Effector memory CD8-positive, alpha-beta T cell (primary cell): ENCODE measurements around the gene DCTN2.

Source experiments
- ATAC-seq: fragments of 150-1000 bp; cut with Tn5 transposase; replicated peaks from 2 replicates; pipeline ENCODE4 v1.10.0; 2021; ENCODE audit warnings: mild to moderate bottlenecking, moderate library complexity
- DNase-seq, 3 experiments: peaks; one replicate each; pipeline ENCODE4 v3.0.0; 2021
- H3K27ac Mint-ChIP-seq, 2 donors: one replicate each; pipeline ENCODE4 v1.8.0; 2022; ENCODE audit warnings: mild to moderate bottlenecking in 2 of 2, mixed read lengths in 2 of 2, moderate library complexity in 2 of 2
- H3K27me3 Mint-ChIP-seq, 2 donors: one replicate each; pipeline ENCODE4 v1.8.0; 2022; ENCODE audit warnings: mixed read lengths in 2 of 2
- H3K36me3 Mint-ChIP-seq: one replicate; pipeline ENCODE4 v1.8.0; 2022; ENCODE audit warnings: mild to moderate bottlenecking, moderate library complexity, mixed read lengths; ENCODE audit not compliant: insufficient read depth
- H3K4me1 Mint-ChIP-seq, 2 donors: one replicate each; pipeline ENCODE4 v1.8.0; 2022; ENCODE audit warnings: low read depth in 2 of 2, mixed read lengths in 2 of 2
- H3K4me3 Mint-ChIP-seq, 2 donors: one replicate each; pipeline ENCODE4 v1.8.0; 2022; ENCODE audit warnings: mild to moderate bottlenecking in 2 of 2, mixed read lengths in 2 of 2, moderate library complexity in 2 of 2
- H3K9me3 Mint-ChIP-seq, 2 donors: one replicate each; pipeline ENCODE4 v1.8.0; 2022; ENCODE audit warnings: mixed read lengths in 2 of 2

DCTN2 gene

GRCh38 chr12:57550641-57551549 lies 3.9 kb upstream of the DCTN2 start:
- Mint-ChIP-seq H3K27me3 (peaks cover 8 to 15% of the 10 kb centered on the region in 2 donors), H3K27ac (peak overlapping the region; percentile 0 to 12), H3K9me3 (no peaks in the 10 kb centered on the region), H3K4me3 (peak overlapping the region; percentile 66 to 81), H3K4me1 (peaks cover 26 to 34% of the 10 kb centered on the region in 2 donors), H3K36me3 (peaks cover 17% of the 10 kb centered on the region)
- DNase-seq (no peak), ATAC-seq (no peak)

DNA sequence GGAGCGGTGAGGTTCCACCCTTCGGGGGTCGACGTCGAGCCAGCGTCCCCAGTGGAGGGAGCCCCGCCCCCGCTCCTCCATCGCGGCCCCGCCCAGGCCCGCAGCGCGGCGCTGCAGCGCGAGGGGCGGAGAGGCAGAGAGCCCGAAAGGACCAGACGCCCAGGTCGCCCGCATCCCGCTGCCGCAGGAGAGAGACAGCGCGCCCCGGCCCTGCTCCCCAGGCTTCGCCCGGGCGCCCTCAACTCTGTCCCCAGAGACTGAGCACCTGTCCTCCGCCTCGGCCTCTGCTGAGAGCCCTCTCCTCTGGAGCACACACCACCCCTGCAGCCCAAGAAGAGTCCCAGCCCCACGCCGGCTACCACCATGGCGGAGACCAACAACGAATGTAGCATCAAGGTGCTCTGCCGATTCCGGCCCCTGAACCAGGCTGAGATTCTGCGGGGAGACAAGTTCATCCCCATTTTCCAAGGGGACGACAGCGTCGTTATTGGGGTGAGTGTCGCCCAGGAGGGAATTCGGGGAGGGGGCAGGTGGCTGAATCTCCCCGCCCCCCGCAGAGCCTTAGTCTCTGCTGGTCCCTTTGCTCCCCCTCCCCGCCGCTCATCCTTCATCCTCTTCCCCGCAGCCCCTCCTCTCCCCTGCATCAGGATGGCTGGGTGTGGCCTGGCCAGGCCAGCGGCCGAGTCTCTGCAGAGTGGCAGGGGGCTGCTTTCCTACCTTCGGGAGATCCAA lies 3.1 kb upstream of the DCTN2 start, which contains the start of gene KIF5A:
KIF5A (plus strand) TSS at position 136 of the 732 bp plus-strand sequence; CDS start at position 364, 228 bp downstream.
- Mint-ChIP-seq H3K27me3 (peaks cover 8 to 15% of the 10 kb centered on the region in 2 donors), H3K4me3 (peak within 1 kb of the TSS; percentile 66 to 81), H3K27ac (peak within 1 kb of the TSS; percentile 0 to 9), H3K9me3 (no peaks in the 10 kb centered on the region), H3K4me1 (peaks cover 33 to 42% of the 10 kb centered on the region in 2 donors), H3K36me3 (peaks cover 13% of the 10 kb centered on the region)
- ATAC-seq: peak; percentile 53
- peak; percentile 33 to 49 (median 48) for DNase-seq

- no peak for DNase-seq
- ATAC-seq: no peak
- H3K9me3 Mint-ChIP-seq: no peaks in the 10 kb centered on the region
- H3K4me3 Mint-ChIP-seq: peak overlapping the region; percentile 66 to 81
- H3K27ac Mint-ChIP-seq: peak overlapping the region in 1 of 2 donors; percentile 9
- H3K27me3 Mint-ChIP-seq: peaks cover 8 to 13% of the 10 kb centered on the region in 2 donors
- peaks cover 36 to 48% of the 10 kb centered on the region in 2 donors for H3K4me1 Mint-ChIP-seq
- H3K36me3 Mint-ChIP-seq: peaks cover 13% of the 10 kb centered on the region
Observed at GRCh38 chr12:57549203-57549908, 2.4 kb upstream of the DCTN2 start.

GRCh38 chr12:57548488-57548887 lies 1.5 kb upstream of the DCTN2 start:
- Mint-ChIP-seq H3K27me3 (peaks cover 2 to 7% of the 10 kb centered on the region in 2 donors), H3K27ac (no peak overlapping the region), H3K4me3 (peak overlapping the region; percentile 66 to 81), H3K4me1 (peaks cover 38 to 52% of the 10 kb centered on the region in 2 donors), H3K9me3 (no peaks in the 10 kb centered on the region), H3K36me3 (peaks cover 13% of the 10 kb centered on the region)
- DNase-seq (no peak), ATAC-seq (no peak)

DNA sequence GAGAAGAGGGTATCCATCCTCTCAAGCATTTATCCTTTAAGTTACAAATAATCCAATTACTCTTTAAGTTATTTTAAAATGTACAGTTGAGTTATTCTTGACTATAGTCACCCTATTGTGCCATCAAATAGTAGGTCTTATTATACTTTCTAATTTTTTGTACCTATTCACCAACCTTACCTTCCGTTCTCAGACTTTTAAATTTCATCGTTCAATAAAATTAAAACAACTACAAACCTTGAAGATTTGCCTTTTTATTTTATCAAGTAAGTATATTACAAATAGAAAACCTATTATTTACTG lies 972 bp upstream of the DCTN2 start:
- no peak overlapping the region for H3K27ac Mint-ChIP-seq
- H3K4me1 Mint-ChIP-seq: peaks cover 38 to 55% of the 10 kb centered on the region in 2 donors
- peaks cover 0 to 7% of the 10 kb centered on the region in 2 donors for H3K27me3 Mint-ChIP-seq

GRCh38 chr12:57547288-57548012 lies 458 bp upstream of the DCTN2 start:
- Mint-ChIP-seq H3K27me3 (peaks cover 0 to 7% of the 10 kb centered on the region in 2 donors), H3K4me1 (peaks cover 38 to 55% of the 10 kb centered on the region in 2 donors), H3K9me3 (no peaks in the 10 kb centered on the region), H3K27ac (peak overlapping the region; percentile 96 to 98), H3K36me3 (peaks cover 18% of the 10 kb centered on the region), H3K4me3 (peak overlapping the region; percentile 97 to 99)
- no peak for ATAC-seq
- DNase-seq: no peak

More for the DNA sequence above, 972 bp upstream of the DCTN2 start:
- no peak for ATAC-seq
- H3K4me3 Mint-ChIP-seq: peak overlapping the region in 1 of 2 donors; percentile 97
- DNase-seq: no peak
- peaks cover 13% of the 10 kb centered on the region for H3K36me3 Mint-ChIP-seq
- H3K9me3 Mint-ChIP-seq: no peaks in the 10 kb centered on the region

DNA sequence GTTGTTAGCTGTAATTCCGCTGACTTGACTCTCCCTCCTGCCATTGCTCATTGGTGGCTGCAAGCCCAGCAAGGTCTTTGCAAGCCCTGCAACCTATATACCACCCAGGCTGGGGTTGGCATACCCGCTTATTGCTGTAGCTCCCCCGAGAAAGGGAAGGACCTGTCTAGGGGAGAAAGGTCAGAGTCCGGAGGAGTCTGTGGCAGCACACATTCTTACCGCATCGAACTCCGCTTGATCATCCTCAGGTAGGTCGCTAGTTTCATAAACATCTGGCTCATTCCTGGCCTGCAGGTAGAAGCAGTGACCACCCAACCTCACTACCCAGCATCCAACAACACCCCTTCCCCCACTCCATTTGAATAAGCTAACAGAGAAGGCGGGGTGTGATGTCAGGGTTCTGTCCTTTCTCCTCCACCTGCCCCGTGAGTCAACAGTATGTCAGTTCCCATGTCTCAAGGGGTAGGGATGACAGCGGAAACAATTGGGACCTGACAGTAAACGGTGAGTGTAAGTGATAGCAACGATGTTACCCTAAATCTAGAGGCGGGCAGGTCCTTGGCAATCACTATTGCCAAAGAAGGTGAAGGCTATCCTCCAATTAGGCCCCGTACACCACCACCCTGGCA lies 1.1 kb downstream of the DCTN2 start:
- H3K27ac Mint-ChIP-seq: peak overlapping the region; percentile 96 to 98
- no peak for DNase-seq
- ATAC-seq: no peak
- peaks cover 30% of the 10 kb centered on the region for H3K36me3 Mint-ChIP-seq
- H3K27me3 Mint-ChIP-seq: peaks cover 0 to 7% of the 10 kb centered on the region in 2 donors
- H3K4me1 Mint-ChIP-seq: peaks cover 38 to 59% of the 10 kb centered on the region in 2 donors
- no peaks in the 10 kb centered on the region for H3K9me3 Mint-ChIP-seq
- H3K4me3 Mint-ChIP-seq: peak overlapping the region; percentile 97 to 99

DNA sequence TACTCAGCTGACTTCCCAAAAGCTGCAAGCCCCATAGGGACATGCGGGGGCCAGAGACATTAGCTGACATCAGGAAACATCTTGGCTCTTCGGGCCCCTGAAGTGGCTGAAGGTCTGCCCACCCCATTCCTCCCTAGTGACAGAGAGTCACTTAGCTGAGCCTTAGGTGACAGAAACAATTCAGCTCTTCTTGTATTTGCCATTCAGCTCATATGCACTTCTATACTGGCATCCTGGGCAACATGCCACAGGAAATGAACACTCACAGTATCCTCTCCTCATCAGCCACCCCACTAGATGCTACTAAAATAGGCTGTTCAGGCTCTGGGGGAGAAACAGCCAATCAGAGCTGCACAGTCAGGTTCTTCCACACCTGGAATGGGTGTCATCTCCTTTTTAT lies 3.4 kb downstream of the DCTN2 start:
- no peak overlapping the region for H3K4me3 Mint-ChIP-seq
- peaks cover 29 to 44% of the 10 kb centered on the region in 2 donors for H3K4me1 Mint-ChIP-seq
- peaks cover 0 to under 1% of the 10 kb centered on the region in 2 donors for H3K27me3 Mint-ChIP-seq
- H3K9me3 Mint-ChIP-seq: no peaks in the 10 kb centered on the region
- no peak overlapping the region for H3K27ac Mint-ChIP-seq
- DNase-seq (no peak), ATAC-seq (no peak)
- peaks cover 46% of the 10 kb centered on the region for H3K36me3 Mint-ChIP-seq

- no peak overlapping the region for H3K4me3 Mint-ChIP-seq
- H3K27me3 Mint-ChIP-seq: no peaks in the 10 kb centered on the region
- peaks cover 25 to 34% of the 10 kb centered on the region in 2 donors for H3K4me1 Mint-ChIP-seq
- ATAC-seq (no peak), DNase-seq (no peak)
- peaks cover 42% of the 10 kb centered on the region for H3K36me3 Mint-ChIP-seq
- H3K9me3 Mint-ChIP-seq: no peaks in the 10 kb centered on the region
- H3K27ac Mint-ChIP-seq: no peak overlapping the region
Observed at GRCh38 chr12:57541717-57542116, 5.3 kb downstream of the DCTN2 start.

- H3K4me1 Mint-ChIP-seq: peaks cover 19 to 28% of the 10 kb centered on the region in 2 donors
- H3K27ac Mint-ChIP-seq: no peak overlapping the region
- H3K27me3 Mint-ChIP-seq: no peaks in the 10 kb centered on the region
- H3K9me3 Mint-ChIP-seq: no peaks in the 10 kb centered on the region
- no peak overlapping the region for H3K4me3 Mint-ChIP-seq
- DNase-seq (no peak), ATAC-seq (no peak)
- H3K36me3 Mint-ChIP-seq: peaks cover 35% of the 10 kb centered on the region
Observed at GRCh38 chr12:57541001-57541400, 6.0 kb downstream of the DCTN2 start.

DNA sequence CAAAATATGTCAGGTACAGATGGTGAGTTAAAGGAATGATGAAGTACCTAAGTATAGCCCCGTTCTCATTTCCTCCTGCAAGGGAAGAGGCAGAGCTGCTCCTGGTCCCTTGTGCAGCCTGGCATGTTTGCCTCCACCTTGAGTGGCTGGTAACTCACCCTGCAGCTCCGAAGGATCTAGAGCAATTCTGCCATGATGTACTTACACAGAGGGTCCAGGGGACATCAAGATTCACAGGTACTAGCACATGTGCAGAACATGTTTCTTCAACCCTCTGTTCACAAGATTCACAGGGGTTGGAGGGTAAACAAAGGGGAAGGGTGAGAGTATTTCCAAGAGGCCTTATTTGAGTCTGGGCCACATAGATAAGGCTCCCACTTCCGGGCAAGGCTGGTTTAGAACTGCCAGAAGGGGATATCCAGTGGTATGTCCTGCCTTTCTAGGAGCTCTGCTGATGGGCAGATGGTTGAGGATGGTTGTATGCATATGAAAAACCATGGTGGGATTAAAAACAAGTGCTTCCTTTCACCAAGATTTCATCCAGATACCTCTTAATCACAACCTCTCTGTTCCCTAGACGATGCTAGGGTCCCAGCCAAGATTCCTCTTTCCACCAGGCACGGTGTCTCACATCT lies 7.7 kb downstream of the DCTN2 start:
- H3K4me3 Mint-ChIP-seq: no peak overlapping the region
- ATAC-seq (no peak), DNase-seq (no peak)
- peaks cover 43% of the 10 kb centered on the region for H3K36me3 Mint-ChIP-seq
- H3K27ac Mint-ChIP-seq: peak overlapping the region in 1 of 2 donors; percentile 42
- H3K27me3 Mint-ChIP-seq: no peaks in the 10 kb centered on the region
- H3K9me3 Mint-ChIP-seq: no peaks in the 10 kb centered on the region
- H3K4me1 Mint-ChIP-seq: peaks cover 8 to 13% of the 10 kb centered on the region in 2 donors

GRCh38 chr12:57536597-57536942 lies 10.4 kb downstream of the DCTN2 start:
- no peaks in the 10 kb centered on the region for H3K9me3 Mint-ChIP-seq

More at GRCh38 chr12:57536597-57536942, 10.4 kb downstream of the DCTN2 start:
- Mint-ChIP-seq H3K27ac (no peak overlapping the region), H3K27me3 (no peaks in the 10 kb centered on the region), H3K4me3 (no peak overlapping the region), H3K36me3 (peaks cover 47% of the 10 kb centered on the region), H3K4me1 (peaks cover 5 to 6% of the 10 kb centered on the region in 2 donors)
- DNase-seq: no peak
- no peak for ATAC-seq
